ENCODE measurements around the gene TUFT1.

DNA sequence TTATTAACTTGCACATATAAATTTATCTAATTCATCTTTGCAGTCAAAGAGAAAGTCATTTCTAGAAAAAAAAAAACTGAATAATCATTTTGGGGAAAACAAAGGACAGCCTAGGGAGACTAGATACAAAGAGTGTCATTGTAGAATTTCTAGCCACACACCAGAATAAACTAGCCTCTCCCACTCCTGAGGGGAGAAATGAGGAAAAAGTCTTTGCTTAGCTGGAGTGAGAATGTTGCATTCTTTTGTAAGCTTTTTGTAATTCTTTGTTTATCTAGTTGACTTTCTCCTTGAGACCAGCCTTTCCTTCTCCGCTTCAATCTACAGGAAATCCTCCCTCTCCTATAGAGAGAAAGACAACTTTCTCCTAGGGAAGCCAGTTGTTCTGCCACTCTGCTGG is 44.8 kb upstream of the TUFT1 start:
- TF ChIP-seq, protein P1, sequence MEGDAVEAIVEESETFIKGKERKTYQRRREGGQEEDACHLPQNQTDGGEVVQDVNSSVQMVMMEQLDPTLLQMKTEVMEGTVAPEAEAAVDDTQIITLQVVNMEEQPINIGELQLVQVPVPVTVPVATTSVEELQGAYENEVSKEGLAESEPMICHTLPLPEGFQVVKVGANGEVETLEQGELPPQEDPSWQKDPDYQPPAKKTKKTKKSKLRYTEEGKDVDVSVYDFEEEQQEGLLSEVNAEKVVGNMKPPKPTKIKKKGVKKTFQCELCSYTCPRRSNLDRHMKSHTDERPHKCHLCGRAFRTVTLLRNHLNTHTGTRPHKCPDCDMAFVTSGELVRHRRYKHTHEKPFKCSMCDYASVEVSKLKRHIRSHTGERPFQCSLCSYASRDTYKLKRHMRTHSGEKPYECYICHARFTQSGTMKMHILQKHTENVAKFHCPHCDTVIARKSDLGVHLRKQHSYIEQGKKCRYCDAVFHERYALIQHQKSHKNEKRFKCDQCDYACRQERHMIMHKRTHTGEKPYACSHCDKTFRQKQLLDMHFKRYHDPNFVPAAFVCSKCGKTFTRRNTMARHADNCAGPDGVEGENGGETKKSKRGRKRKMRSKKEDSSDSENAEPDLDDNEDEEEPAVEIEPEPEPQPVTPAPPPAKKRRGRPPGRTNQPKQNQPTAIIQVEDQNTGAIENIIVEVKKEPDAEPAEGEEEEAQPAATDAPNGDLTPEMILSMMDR (IDR thresholded peaks at IDR 0.05; ENCODE audit: poor library complexity), result no peak
- TF ChIP-seq EZH2 (IDR thresholded peaks at IDR 0.05; ENCODE audit: borderline replicate concordance) (no peak), EZH2phosphoT487 (IDR thresholded peaks at IDR 0.05; ENCODE audit: low read depth, severe bottlenecking, unreplicated experiment) (no peak)
